Raji (cell line): Measurements from ENCODE around the gene LYST.

ENCODE experiments used
- POLR2A ChIP-seq: IDR thresholded peaks from 2 replicates; pipeline ENCODE4 v1.6.1; 2011; ENCODE audit warnings: low read depth, low read length, control low read depth; ENCODE audit not compliant: insufficient read depth

The LYST gene

DNA sequence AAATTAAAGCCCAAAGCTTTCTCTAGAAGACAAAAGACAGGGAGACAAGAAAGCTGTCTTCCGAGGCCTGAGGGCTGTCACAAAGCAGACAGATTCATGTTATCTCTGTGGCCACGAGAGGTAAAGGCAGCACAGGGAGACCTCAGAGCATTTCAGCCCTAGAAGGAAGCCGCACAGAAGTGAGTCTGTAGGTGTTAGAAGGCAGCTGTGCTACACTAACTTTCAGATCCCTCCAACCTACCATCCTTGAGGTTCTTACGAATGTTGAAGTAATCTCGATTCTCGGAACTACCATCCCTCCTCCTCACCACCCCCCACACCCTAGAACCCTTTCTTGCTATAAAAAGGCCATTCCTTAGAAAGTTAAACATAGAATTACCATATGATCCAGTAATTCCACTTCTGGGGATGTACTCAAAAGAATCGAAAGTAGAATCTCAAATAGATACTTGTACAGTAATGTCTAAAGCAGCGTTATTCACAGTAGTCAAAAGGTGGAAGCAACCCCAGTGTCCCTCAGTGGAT is 21.5 kb upstream of the LYST start:
- TF ChIP-seq POLR2A: no peak

DNA sequence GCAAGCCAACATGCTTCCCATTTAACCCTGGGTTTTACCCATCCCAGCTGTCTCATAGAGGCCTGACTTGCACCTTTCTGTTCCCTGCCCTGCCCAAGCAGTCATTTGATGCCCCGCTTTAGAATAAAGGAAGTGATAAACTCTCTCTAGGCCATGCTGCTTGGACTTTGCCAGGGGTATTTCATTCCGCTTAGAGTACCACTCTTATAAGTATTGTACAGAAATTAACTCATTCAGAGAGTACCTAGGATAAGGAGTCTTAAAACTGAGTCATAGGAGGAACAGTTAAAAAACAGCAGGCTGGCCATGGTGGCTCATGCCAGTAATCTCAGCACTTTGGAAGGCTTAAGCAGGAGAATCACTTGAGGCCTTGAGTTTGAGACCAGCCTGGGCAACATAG is 21.0 kb upstream of the LYST start:
- TF ChIP-seq POLR2A: no peak

DNA sequence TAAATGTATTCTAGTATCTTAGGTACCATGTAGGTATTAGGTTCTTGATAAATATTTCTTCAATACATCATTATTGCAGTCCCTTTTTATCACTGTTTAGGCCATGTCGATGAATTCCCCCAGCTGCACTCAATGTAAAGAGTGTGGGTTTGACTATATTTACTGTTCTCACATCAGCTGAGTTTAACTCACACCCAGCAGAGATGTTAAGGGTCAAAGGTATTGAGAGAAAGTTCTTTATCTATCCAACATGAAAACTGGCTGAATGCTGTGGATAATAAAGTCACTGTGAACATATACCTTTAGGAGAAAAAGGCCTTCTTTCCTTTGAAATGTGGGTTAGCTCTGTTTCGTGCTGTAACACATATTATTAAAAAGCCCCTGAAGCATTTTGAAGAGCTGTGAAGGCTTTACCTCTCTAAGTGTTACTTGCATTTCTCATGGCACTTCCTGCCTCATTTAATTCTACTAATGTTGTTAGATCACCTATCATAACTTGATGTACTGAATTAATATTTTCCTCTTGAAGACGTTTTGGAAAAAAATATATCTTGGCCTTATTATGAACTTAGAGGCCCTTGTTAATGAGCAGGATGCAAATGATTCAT is 19.1 kb upstream of the LYST start:
- no peak for TF ChIP-seq POLR2A

GRCh38 chr1:235883261-235883927 is 16.7 kb upstream of the LYST start:
- no peak for TF ChIP-seq POLR2A

- no peak for TF ChIP-seq POLR2A
Observed at GRCh38 chr1:235882816-235883215, 16.1 kb upstream of the LYST start.

DNA sequence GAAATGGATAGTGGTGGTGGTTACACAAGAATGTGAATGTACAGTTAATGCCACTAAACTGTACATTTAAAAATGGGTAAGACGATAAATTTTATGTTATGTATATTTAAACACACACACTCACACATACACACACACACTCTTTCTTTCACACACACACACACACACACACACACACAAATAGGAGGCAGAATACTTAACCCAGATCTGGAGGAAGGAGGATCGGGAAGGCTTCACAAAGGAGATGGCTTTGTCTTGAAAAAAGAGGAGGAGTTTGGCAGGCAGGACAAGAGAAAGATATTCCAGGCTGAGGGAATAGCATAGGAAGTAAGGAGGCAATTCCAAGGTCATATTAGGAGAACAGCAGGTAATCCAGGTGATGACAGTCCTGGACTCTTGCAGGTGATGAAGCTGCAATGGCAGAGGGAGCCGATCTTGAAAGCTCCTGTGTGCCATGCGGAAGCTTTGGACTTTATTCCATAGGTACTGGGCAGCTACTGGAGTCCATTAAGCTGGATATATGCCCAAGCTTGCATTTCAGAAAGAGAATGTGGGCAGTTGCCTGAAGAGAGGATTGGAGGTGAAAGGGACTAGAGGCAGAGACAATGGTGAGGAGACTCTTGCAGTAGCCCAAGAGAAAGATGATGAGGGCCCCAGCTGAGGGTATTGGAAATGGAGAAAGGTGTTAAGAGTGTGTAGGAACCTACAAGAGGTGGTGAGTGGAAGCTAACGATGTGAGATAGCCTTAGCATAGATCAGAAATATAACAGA is 15.4 kb upstream of the LYST start:
- no peak for TF ChIP-seq POLR2A

DNA sequence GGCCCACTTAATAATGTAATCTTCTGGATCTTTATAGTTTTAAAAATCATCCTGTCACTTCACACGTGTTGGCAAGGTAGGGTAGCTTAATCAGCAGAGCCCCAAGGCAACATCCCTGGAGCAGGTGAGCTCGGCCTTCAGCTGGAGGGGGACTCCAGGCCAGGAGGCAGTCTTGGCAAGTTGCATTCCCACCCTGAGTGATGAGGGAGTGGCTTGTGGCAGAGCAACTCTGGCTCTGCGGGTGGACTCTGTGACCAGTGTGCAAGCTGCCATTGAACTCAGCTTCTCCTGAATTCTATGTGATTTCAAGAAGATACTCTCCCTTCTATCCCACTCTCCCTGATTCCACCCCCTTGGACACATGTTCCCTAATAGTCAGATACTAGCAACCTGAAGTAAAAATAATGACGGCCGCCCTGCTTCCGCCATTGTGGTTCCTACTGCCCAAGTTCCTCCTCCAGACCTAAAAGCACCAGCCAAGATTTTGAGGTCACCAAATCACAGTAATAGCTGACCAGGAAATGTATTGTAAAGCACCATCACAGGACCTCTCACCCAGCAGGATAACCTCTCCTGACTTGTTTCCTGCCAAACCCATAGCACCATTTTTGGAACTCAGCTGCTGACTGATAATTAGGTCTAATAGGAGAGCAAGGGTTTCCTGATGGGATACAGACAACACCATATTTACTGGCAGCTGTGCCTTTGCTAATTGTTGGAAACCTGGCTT is 11.5 kb upstream of the LYST start:
- TF ChIP-seq POLR2A: no peak

- TF ChIP-seq POLR2A: no peak
Observed at GRCh38 chr1:235876402-235876841, 9.7 kb upstream of the LYST start.

DNA sequence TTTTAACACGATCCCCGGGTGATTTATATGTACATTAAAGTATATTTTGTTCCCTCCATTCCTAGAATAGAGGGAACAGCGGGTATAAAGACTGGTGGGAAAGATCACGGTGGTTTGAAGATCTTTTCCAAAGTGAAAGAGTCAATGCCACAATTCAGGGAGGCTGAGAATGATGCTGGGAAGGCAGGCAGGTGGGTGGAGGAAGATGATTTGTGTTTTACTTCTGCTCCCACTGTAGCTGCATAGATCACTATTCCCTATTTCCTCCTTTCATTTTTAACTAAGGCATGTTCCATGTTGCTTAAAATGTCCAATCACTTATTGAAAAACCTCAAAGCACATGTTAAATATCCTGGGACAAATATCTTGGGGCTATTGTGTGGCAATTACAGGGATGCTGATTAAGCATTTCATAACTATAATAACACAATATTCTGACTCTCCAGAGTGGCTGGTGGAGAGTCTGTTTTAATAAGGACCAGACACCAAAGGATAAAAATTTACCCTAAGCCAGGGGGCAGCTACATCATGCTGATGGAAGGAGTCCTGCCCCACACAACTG is 8.4 kb upstream of the LYST start:
- TF ChIP-seq POLR2A: no peak

DNA sequence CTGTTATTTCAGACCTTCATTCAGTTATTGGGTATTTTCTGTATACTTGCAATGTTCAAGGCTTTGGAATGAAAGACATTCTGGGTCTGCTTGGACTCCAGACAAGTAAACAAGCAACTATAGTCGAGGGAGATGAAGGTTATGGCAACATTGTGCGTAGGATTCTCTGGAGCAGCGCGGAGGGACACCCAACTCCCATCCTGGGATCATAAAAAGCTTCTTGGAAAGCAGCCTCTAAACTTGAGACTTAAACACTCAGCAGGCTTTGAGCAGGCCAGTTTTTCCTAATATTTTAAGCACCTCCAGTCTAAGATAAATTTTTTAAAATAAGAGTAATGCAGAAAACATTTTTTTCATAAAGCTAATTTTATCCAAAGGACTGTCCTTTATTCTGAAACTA is 7.6 kb upstream of the LYST start:
- TF ChIP-seq POLR2A: no peak

- TF ChIP-seq POLR2A: no peak
Observed at GRCh38 chr1:235873571-235873970, 6.9 kb upstream of the LYST start.

- no peak for TF ChIP-seq POLR2A
Observed at GRCh38 chr1:235873045-235873444, 6.3 kb upstream of the LYST start.

- TF ChIP-seq POLR2A: no peak
Observed at GRCh38 chr1:235872270-235872669, 5.6 kb upstream of the LYST start.

DNA sequence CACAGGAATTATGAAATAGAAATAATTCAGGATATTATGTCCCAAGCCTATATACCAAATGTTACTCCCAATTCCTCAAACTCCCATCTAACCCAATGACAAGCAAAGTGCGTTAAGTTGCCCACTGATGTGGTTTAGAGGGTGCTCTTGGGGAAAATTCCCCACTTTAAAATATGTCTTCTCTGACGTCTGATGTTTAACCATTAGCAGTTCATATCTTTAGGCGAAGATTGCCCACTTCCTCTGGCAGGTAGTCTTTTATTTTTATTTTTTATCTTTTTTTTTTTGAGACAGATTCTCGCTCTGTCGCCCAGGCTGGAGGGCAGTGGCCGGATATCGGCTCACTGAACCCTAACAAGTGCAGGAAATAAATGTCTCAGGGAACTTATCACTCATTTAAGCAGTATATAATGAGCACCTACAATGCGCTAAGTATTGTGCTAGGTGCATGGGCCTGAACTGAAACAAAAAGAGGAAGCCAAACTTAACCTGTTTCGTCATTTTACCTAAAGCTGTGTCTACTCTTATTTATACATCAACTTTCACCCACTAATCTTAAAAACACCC is 1.3 kb upstream of the LYST start:
- TF ChIP-seq POLR2A: no peak
